ENCODE data around the gene F8.

Gene F8

GRCh38 chrX:155005190-155005589 lies 17.3 kb downstream of the F8 start:
- Histone ChIP-seq H3K4me2 (no peak overlapping the region), H3K27me3 (peaks cover 45 to 83% (median 71%) of the 10 kb centered on the region in 11 experiments), H3K4me1 (no peaks in the 10 kb centered on the region), H3K27ac (no peak overlapping the region), H3K9me3 (replicated peaks in 1 of 11) (peaks cover 0 to 6% (median 0%) of the 10 kb centered on the region in 11 experiments; a peak in 1 of 22 replicates), H3K9ac (no peak overlapping the region), H3K36me3 (no peaks in the 10 kb centered on the region), H3K4me3 (no peak overlapping the region), H4K20me1 (no peaks in the 10 kb centered on the region)
- TF ChIP-seq Cebpa-rat (IDR thresholded peaks at IDR 0.05) = no peak

DNA sequence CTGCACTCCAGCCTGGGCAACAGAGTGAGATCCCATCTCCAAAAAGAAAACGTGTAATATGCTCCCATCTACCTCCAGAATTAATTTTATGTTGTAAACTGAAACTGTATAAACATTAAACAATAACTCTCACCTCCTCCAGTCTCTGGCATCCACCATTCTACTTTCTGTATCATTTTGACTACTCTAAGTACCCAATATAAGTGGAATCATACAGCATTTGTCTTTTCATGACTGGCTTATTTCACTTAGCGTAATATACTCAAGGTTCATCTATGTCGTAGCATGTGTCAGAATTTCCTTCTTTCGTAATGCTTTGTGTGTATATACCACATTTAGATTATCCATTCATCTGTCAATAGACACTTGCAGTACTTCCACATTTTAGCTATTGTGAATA lies 20.6 kb downstream of the F8 start:
- Histone ChIP-seq H3K9ac (no peak overlapping the region), H3K4me3 (no peak overlapping the region), H4K20me1 (0 out of 22 replicates have a peak, but pooled peaks cover 0 to 4% (median 0%) of the 10 kb centered on the region in 11 experiments), H3K36me3 (no peaks in the 10 kb centered on the region), H3K27me3 (peaks cover 50 to 91% (median 83%) of the 10 kb centered on the region in 11 experiments), H3K9me3 (replicated peaks in 1 of 11) (peaks cover 0 to 6% (median 0%) of the 10 kb centered on the region in 11 experiments; a peak in 1 of 22 replicates), H3K4me2 (no peak overlapping the region), H3K4me1 (no peaks in the 10 kb centered on the region), H3K27ac (no peak overlapping the region)
- TF ChIP-seq Cebpa-rat (IDR thresholded peaks at IDR 0.05) = no peak

DNA sequence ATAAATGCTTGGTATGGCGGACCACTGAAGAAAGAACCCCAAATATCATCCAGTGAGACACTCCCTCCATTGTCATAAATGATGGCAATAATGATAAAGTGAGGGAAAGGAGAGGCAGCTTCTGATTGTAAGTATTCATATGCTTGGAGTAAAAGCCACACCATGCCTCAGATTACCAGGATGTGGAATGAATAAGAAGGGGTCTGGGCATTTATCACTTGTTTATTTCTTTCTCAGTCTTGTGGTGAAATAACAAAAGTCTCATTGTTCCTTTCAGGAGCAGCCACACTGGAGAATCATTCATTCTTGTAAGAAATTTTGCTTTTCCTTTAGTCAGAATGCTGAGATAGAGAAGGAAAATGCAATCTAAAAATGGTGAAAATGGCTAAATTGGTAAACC lies 21.7 kb downstream of the F8 start:
- no peak overlapping the region for H3K4me2 ChIP-seq
- TF ChIP-seq Cebpa-rat (IDR thresholded peaks at IDR 0.05) = no peak

GRCh38 chrX:154998204-154998880 lies 24.2 kb downstream of the F8 start:
- H3K9ac ChIP-seq = no peak overlapping the region
- no peak overlapping the region for H3K4me3 ChIP-seq
- no peaks in the 10 kb centered on the region for H3K36me3 ChIP-seq
- H4K20me1 ChIP-seq = 0 out of 22 replicates have a peak, but pooled peaks cover 0 to 4% (median 0%) of the 10 kb centered on the region in 11 experiments
- no peaks in the 10 kb centered on the region for H3K4me1 ChIP-seq
- H3K4me2 ChIP-seq = no peak overlapping the region
- peaks cover 30 to 92% (median 85%) of the 10 kb centered on the region in 11 experiments for H3K27me3 ChIP-seq
- no peak overlapping the region for H3K27ac ChIP-seq
- no peak for TF ChIP-seq Cebpa-rat (IDR thresholded peaks at IDR 0.05)
- H3K9me3 ChIP-seq (replicated peaks in 1 of 11) = peaks cover 0 to 5% (median 0%) of the 10 kb centered on the region in 11 experiments; a peak in 1 of 22 replicates

More for the DNA sequence above, 21.7 kb downstream of the F8 start:
- H3K27me3 ChIP-seq = peaks cover 50 to 99% (median 92%) of the 10 kb centered on the region in 11 experiments
- H3K27ac ChIP-seq = no peak overlapping the region
- no peak overlapping the region for H3K4me3 ChIP-seq
- H3K36me3 ChIP-seq = no peaks in the 10 kb centered on the region
- 0 out of 22 replicates have a peak, but pooled peaks cover 0 to 4% (median 0%) of the 10 kb centered on the region in 11 experiments for H4K20me1 ChIP-seq
- no peaks in the 10 kb centered on the region for H3K4me1 ChIP-seq
- peaks cover 0 to 6% (median 0%) of the 10 kb centered on the region in 11 experiments; a peak in 1 of 22 replicates for H3K9me3 ChIP-seq (replicated peaks in 1 of 11)
- no peak overlapping the region for H3K9ac ChIP-seq

DNA sequence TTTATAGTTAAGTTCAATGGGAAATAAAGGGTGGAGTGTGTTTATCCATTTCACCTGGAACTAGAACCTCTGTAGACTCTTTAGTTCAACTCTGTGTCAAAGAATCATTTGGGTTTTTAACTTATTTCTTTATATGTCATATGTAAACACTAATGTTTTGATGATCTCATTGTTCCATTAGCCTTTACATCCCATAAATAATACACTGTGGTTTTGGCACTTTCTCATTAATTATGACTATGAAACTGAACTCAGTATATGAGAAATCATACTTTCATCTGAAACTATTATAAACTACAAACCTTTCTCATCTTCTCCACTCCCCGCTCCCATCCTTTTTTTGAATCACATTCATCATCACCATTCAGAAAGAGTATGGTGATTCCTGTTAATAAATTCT lies 31.0 kb downstream of the F8 start:
- Histone ChIP-seq H3K4me1 (no peaks in the 10 kb centered on the region), H3K27ac (no peak overlapping the region), H3K27me3 (peaks cover 25 to 97% (median 74%) of the 10 kb centered on the region in 11 experiments), H3K4me3 (no peak overlapping the region), H3K4me2 (no peak overlapping the region), H3K9ac (no peak overlapping the region), H3K36me3 (no peaks in the 10 kb centered on the region), H3K9me3 (replicated peaks in 1 of 11) (0 out of 22 replicates have a peak, but pooled peaks cover 0 to 4% (median 0%) of the 10 kb centered on the region in 11 experiments), H4K20me1 (no peaks in the 10 kb centered on the region)
- TF ChIP-seq Cebpa-rat (IDR thresholded peaks at IDR 0.05) = no peak

GRCh38 chrX:154991039-154991438 lies 31.5 kb downstream of the F8 start:
- Histone ChIP-seq H3K36me3 (no peaks in the 10 kb centered on the region), H3K4me1 (no peaks in the 10 kb centered on the region), H3K4me2 (no peak overlapping the region), H4K20me1 (no peaks in the 10 kb centered on the region), H3K4me3 (no peak overlapping the region), H3K27me3 (peaks cover 30 to 97% (median 74%) of the 10 kb centered on the region in 11 experiments), H3K27ac (no peak overlapping the region), H3K9ac (no peak overlapping the region), H3K9me3 (replicated peaks in 1 of 11) (0 out of 22 replicates have a peak, but pooled peaks cover 0 to 4% (median 0%) of the 10 kb centered on the region in 11 experiments)
- no peak for TF ChIP-seq Cebpa-rat (IDR thresholded peaks at IDR 0.05)

- Histone ChIP-seq H3K27me3 (peaks cover 35 to 100% (median 76%) of the 10 kb centered on the region in 11 experiments), H3K4me2 (no peak overlapping the region), H3K4me3 (no peak overlapping the region), H3K36me3 (no peaks in the 10 kb centered on the region), H3K9ac (no peak overlapping the region), H3K9me3 (replicated peaks in 1 of 11) (0 out of 22 replicates have a peak, but pooled peaks cover 0 to 4% (median 0%) of the 10 kb centered on the region in 11 experiments), H3K27ac (no peak overlapping the region), H4K20me1 (no peaks in the 10 kb centered on the region), H3K4me1 (no peaks in the 10 kb centered on the region)
- no peak for TF ChIP-seq Cebpa-rat (IDR thresholded peaks at IDR 0.05)
Observed at GRCh38 chrX:154990496-154990895, 32.0 kb downstream of the F8 start.

- H3K9me3 ChIP-seq (replicated peaks in 1 of 11) = 0 out of 22 replicates have a peak, but pooled peaks cover 0 to 4% (median 0%) of the 10 kb centered on the region in 11 experiments
- H3K27me3 ChIP-seq = peaks cover 50 to 100% (median 87%) of the 10 kb centered on the region in 11 experiments
- no peaks in the 10 kb centered on the region for H3K36me3 ChIP-seq
- H3K4me1 ChIP-seq = no peaks in the 10 kb centered on the region
- no peak overlapping the region for H3K9ac ChIP-seq
- TF ChIP-seq Cebpa-rat (IDR thresholded peaks at IDR 0.05) = no peak
- H3K4me3 ChIP-seq = no peak overlapping the region
- no peak overlapping the region for H3K4me2 ChIP-seq
- no peaks in the 10 kb centered on the region; a peak in 1 of 22 replicates for H4K20me1 ChIP-seq
- no peak overlapping the region for H3K27ac ChIP-seq
Observed at GRCh38 chrX:154988719-154989118, 33.8 kb downstream of the F8 start.

DNA sequence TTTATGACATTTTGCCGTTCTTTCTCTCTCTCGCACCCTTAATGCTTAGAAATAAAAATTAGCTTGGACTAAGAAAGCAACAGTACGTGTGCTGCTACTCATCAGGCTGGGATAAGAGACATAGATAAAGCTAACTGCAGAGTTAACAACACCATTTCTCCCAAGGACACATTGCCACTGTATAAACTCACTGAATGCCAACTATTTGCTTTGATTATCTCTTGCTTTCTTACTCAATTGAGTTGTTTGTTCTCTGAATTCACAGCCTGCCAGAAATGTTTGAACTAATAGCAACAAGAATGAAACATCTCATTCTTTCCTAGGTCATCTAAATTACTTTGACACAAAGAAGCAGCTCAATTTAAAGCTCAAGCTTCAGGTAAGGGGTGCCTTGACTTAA lies 34.6 kb downstream of the F8 start:
- Histone ChIP-seq H3K27ac (no peak overlapping the region), H4K20me1 (no peaks in the 10 kb centered on the region; a peak in 1 of 22 replicates), H3K36me3 (no peaks in the 10 kb centered on the region), H3K9ac (no peak overlapping the region), H3K9me3 (replicated peaks in 1 of 11) (0 out of 22 replicates have a peak, but pooled peaks cover 0 to 4% (median 0%) of the 10 kb centered on the region in 11 experiments), H3K4me1 (no peaks in the 10 kb centered on the region), H3K4me3 (no peak overlapping the region), H3K4me2 (no peak overlapping the region), H3K27me3 (peaks cover 52 to 97% (median 88%) of the 10 kb centered on the region in 11 experiments)
- TF ChIP-seq Cebpa-rat (IDR thresholded peaks at IDR 0.05) = no peak
